Mesothelial cell of epicardium (in vitro differentiated cells): ENCODE measurements around the gene EIF4H. TPM values are rescaled to one million over a fixed set of nuclear protein-coding genes. Genes with fewer than 3 reads are reported as not detected.

ENCODE experiments used
- DNase-seq, 2 experiments: peaks; one replicate each; pipeline ENCODE4 v3.0.0; 2021; ENCODE audit warnings: low spot score in 2 of 2; ENCODE audit not compliant: unreplicated experiment in 2 of 2
- H3K27ac Mint-ChIP-seq: 2 replicates; pipeline ENCODE4 v1.8.0; 2021; ENCODE audit warnings: mixed read lengths
- H3K27me3 Mint-ChIP-seq: 2 replicates; pipeline ENCODE4 v1.8.0; 2021; ENCODE audit warnings: low read depth, mixed read lengths
- H3K36me3 Mint-ChIP-seq: 2 replicates; pipeline ENCODE4 v1.8.0; 2021; ENCODE audit warnings: mixed read lengths
- H3K4me1 Mint-ChIP-seq: 2 replicates; pipeline ENCODE4 v1.8.0; 2021; ENCODE audit warnings: mixed read lengths
- H3K4me3 Mint-ChIP-seq: 2 replicates; pipeline ENCODE4 v1.8.0; 2021; ENCODE audit warnings: mild to moderate bottlenecking, moderate library complexity, mixed read lengths
- H3K9me3 Mint-ChIP-seq: 2 replicates; pipeline ENCODE4 v1.8.0; 2021; ENCODE audit warnings: mixed read lengths
- total RNA-seq: library from RNA; stranded (reverse); gene quantifications from 3 replicates; pipeline ENCODE4 v1.2.1, GENCODE V29; 2021
- TF ChIP-seq, protein P1 (sequence below): fragments of 200-600 bp; sonication (generic); IDR thresholded peaks from one replicate; pipeline ENCODE4 v1.5.0; 2021; ENCODE audit warnings: antibody characterized with exemption; ENCODE audit not compliant: unreplicated experiment

The EIF4H gene
- 264 to 270 TPM (median 267 TPM) in 3 replicates for total RNA-seq

DNA sequence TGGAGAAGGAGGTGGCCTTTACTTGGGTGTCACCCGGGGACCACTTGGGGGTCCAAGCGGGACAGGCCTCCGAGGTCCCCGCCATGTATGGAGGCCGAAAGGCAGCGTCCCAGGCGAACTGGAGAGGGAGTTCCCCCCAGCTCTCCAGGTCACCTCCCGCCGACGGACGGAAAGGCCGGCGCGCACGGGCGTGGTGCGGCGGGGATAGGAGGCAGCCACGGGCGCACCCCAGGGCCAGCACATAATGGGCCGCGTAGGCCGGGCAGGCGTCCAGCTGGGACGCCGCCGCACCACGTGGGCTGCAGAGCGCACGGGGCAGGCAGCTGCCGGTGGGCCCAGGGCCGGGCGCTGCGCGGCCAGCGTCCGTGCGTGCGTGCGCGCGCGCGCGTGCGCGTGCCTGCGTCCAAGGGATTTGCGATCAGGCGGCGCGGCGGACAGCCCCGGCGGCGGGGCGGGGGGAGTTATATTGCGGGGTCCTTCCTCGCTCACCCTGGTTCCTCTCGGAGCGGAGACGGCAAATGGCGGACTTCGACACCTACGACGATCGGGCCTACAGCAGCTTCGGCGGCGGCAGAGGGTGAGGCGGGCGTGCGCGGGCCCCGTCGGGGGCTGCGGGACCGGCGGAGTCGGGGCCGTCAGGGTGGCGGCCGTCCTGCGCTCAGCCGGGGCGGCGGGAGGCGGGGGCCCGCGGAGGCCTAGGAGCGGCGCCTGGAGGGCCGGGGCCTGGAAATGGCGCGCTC is at the start of gene EIF4H:
Gene EIF4H (plus strand): TSS at position 491 of the 740 bp plus-strand sequence. CDS start 28 bp downstream, at position 519.
- Mint-ChIP-seq H3K36me3 (peaks cover 3% of the 10 kb centered on the region), H3K27ac (peak within 1 kb of the TSS; percentile 97)
- TF ChIP-seq, protein P1, sequence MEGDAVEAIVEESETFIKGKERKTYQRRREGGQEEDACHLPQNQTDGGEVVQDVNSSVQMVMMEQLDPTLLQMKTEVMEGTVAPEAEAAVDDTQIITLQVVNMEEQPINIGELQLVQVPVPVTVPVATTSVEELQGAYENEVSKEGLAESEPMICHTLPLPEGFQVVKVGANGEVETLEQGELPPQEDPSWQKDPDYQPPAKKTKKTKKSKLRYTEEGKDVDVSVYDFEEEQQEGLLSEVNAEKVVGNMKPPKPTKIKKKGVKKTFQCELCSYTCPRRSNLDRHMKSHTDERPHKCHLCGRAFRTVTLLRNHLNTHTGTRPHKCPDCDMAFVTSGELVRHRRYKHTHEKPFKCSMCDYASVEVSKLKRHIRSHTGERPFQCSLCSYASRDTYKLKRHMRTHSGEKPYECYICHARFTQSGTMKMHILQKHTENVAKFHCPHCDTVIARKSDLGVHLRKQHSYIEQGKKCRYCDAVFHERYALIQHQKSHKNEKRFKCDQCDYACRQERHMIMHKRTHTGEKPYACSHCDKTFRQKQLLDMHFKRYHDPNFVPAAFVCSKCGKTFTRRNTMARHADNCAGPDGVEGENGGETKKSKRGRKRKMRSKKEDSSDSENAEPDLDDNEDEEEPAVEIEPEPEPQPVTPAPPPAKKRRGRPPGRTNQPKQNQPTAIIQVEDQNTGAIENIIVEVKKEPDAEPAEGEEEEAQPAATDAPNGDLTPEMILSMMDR, result no peak

DNA sequence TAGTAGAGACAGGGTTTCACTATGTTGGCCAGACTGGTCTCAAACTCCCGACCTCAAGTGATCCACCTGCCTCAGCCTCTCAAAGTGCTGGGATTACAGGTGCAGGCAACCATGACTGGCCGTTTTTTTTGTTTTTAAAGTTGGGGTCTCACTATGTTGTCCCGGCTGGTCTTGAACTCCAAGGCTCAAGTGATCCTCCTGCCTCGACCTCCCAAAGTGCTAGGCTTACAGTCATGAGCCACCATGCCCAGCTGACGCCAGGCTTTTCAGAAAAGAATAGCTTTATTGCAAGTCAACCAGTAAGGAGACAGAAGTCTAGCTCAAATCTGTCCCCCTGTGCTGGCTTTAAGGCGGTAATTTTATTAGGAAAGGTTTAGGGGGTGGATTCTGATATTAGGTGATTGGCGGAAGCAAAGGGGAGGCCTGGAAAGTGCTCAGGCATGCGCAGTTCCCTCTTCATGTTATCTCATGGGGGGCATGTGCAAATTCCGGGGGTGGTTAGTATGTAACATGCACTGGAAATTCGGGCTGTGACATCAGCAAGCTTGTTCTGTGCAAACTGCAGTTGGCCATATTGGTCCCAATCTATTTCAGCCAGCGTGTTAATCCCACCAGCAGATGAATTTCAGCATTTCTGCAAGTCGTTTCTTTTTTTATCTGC is 47.8 kb upstream of the EIF4H start:
- H3K36me3 Mint-ChIP-seq, result peaks cover 5% of the 10 kb centered on the region
- no peaks in the 10 kb centered on the region for H3K4me1 Mint-ChIP-seq
- no peak overlapping the region for H3K27ac Mint-ChIP-seq
- H3K4me3 Mint-ChIP-seq, result no peak overlapping the region
- DNase-seq, result no peak
- no peaks in the 10 kb centered on the region for H3K27me3 Mint-ChIP-seq
- H3K9me3 Mint-ChIP-seq, result no peaks in the 10 kb centered on the region
- TF ChIP-seq, protein P1, result no peak

More for the DNA sequence above, at the start of gene EIF4H:
- DNase-seq, result peak; percentile 93 to 98
- Mint-ChIP-seq H3K4me3 (peak within 1 kb of the TSS; percentile 85), H3K9me3 (no peaks in the 10 kb centered on the region), H3K4me1 (peaks cover 45% of the 10 kb centered on the region), H3K27me3 (no peaks in the 10 kb centered on the region)

DNA sequence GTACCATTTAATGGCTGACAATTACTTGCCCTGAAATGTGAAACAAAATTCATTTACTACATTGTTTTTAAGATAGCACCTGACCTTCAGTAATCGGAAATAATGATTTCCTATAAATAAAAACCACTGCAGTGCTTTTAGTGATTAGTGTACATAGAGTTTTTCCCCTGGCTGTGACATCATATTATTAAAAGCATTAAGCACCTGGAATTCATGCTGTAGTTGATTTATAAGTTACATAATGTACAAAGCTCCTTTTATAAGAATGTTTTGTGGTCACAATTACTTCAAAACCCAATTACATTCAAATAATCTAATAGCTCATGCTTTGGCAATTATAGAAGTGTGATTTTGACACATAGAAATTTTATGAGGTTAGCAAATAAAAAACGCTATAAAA is 44.3 kb upstream of the EIF4H start:
- no peaks in the 10 kb centered on the region for H3K9me3 Mint-ChIP-seq
- no peak overlapping the region for H3K27ac Mint-ChIP-seq

DNA sequence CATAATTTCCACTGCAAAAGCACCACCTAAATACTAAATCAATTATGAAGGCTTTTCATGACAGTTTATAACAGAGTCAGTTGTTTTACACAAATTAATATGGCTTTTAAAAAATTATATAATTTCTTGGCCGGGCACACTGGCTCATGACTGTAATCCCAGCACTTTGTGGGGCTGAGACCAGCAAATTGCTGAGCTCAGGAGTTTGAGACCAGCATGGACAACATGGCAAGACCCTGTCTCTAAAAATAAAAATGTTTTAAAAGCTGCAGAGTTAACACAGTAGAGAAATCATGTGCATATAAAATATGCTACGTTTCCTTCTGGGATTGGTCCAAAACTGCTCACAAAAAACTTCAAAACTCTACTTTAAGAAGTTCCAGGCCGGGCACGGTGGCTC is 43.6 kb upstream of the EIF4H start:
- TF ChIP-seq, protein P1, result no peak

More for the DNA sequence above, 44.3 kb upstream of the EIF4H start:
- DNase-seq, result no peak
- H3K36me3 Mint-ChIP-seq, result no peaks in the 10 kb centered on the region
- H3K27me3 Mint-ChIP-seq, result peaks cover 2% of the 10 kb centered on the region
- peaks cover 9% of the 10 kb centered on the region for H3K4me1 Mint-ChIP-seq
- TF ChIP-seq, protein P1, result no peak
- H3K4me3 Mint-ChIP-seq, result no peak overlapping the region

DNA sequence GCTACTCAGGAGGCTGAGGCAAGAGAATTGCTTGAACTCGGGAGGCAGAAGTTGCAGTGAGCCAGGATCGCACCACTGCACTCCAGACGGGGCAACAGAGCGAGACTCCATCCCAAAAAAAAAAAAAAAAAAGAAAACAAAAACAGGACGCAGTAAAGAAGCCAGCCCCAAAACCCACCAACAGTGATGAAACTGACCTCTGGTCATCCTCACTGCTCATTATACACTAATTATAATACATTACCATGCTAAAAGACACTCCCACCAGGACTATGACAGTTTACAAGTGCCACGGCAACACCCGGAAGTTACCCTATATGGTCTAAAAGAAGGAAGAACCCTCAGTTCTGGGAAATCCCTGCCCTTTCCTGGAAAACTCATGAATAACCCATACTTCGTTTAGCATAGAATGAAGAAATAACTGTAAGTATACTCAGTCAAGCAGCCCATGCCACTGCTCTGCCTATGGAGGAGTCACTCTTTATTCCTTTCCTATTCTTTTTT is 40.0 kb upstream of the EIF4H start:
- peaks cover 9% of the 10 kb centered on the region for H3K4me1 Mint-ChIP-seq
- H3K4me3 Mint-ChIP-seq, result no peak overlapping the region
- H3K27me3 Mint-ChIP-seq, result peaks cover 2% of the 10 kb centered on the region
- DNase-seq, result no peak
- peak overlapping the region; percentile 27 for H3K27ac Mint-ChIP-seq
- H3K36me3 Mint-ChIP-seq, result no peaks in the 10 kb centered on the region
- TF ChIP-seq, protein P1, result no peak
- no peaks in the 10 kb centered on the region for H3K9me3 Mint-ChIP-seq

More for the DNA sequence above, 43.6 kb upstream of the EIF4H start:
- peaks cover 9% of the 10 kb centered on the region for H3K4me1 Mint-ChIP-seq
- H3K9me3 Mint-ChIP-seq, result no peaks in the 10 kb centered on the region
- no peaks in the 10 kb centered on the region for H3K36me3 Mint-ChIP-seq
- peaks cover 2% of the 10 kb centered on the region for H3K27me3 Mint-ChIP-seq
- no peak overlapping the region for H3K4me3 Mint-ChIP-seq
- DNase-seq, result no peak
- no peak overlapping the region for H3K27ac Mint-ChIP-seq
